Fibroblast of mammary gland (primary cell): ENCODE results near the gene DCD.

Experiments
- DNase-seq: peaks from one replicate; pipeline ENCODE4 v3.0.0-alpha.2; 2010; ENCODE audit warnings: low read depth
- H3K4me3 ChIP-seq: 2 replicates; pipeline ENCODE4 v1.5.1; 2011; ENCODE audit warnings: low read depth, mild to moderate bottlenecking, low read length, moderate library complexity; ENCODE audit not compliant: control insufficient read depth
- TF ChIP-seq, protein P1 (sequence below): conservative IDR thresholded peaks from 2 replicates; pipeline ENCODE4 v1.5.1; 2011; ENCODE audit warnings: low read depth, low read length, inconsistent platforms; ENCODE audit not compliant: control insufficient read depth, insufficient read depth

Gene DCD, protein sequence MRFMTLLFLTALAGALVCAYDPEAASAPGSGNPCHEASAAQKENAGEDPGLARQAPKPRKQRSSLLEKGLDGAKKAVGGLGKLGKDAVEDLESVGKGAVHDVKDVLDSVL

DNA sequence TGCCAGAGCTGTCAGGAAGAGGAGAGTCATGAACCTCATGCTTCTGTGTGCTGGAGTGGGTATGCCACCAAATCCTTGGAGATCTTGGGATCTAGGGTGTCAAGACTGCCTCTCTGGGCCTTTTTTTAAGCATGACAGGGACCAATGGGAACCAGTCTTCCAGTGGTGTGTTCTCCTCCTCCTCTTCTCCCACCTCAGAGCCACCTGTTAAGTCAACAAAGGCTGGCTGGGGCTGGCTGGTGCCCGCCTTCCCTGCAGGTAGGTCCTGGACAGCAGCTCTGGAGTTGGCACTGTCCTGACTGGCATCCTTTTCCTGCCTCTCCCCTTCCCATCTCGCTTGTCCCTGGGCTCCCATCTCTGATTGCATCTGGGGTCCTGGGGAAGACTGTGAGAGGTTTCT, at the start of gene DCD:
Gene DCD, minus strand, starts transcription at position 101 of the 400 bp plus-strand sequence. Its CDS starts 62 bp downstream, at position 39.
- no peak within 1 kb of the TSS for H3K4me3 ChIP-seq
- TF ChIP-seq, protein P1, sequence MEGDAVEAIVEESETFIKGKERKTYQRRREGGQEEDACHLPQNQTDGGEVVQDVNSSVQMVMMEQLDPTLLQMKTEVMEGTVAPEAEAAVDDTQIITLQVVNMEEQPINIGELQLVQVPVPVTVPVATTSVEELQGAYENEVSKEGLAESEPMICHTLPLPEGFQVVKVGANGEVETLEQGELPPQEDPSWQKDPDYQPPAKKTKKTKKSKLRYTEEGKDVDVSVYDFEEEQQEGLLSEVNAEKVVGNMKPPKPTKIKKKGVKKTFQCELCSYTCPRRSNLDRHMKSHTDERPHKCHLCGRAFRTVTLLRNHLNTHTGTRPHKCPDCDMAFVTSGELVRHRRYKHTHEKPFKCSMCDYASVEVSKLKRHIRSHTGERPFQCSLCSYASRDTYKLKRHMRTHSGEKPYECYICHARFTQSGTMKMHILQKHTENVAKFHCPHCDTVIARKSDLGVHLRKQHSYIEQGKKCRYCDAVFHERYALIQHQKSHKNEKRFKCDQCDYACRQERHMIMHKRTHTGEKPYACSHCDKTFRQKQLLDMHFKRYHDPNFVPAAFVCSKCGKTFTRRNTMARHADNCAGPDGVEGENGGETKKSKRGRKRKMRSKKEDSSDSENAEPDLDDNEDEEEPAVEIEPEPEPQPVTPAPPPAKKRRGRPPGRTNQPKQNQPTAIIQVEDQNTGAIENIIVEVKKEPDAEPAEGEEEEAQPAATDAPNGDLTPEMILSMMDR = no peak
- no peak for DNase-seq

DNA sequence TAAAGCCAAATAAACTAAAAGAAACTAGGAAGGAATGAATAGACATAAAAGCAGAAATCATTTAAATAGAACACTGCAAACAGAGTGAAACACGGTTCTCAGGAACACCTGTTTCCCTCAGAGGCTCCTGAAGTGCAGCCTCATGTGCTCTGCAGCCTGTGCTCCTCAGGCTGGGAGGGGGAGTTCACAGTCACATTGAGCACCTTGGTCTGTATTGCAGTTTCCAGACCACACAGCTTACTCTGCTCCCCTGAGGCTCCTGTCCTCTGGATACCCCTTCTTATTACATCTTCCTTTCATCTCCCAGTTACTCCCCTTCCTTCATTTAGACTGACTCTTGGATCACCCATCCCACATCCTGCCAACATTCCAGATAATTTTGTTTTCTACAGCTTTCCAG, 49.7 kb upstream of the DCD start:
- no peak overlapping the region for H3K4me3 ChIP-seq
- TF ChIP-seq, protein P1 = no peak
- no peak for DNase-seq

DNA sequence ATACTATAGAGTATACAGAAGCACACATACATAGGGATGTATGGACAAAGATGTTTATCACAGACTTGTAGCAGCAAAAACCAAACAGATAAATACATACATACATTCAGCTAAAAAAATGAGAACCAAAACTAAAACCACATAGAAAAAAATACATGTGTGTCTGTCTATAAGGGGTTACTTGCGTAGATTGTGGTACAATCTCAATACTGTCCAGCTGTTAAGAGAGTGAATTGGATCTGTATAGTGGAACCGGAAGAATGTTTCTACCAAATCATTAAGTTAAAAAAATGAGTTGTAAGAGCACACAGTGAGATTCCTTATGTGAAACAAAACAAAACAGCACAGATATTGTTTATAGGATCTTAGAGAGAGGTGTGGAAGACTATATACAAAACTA, 44.2 kb upstream of the DCD start:
- no peak overlapping the region for H3K4me3 ChIP-seq
- TF ChIP-seq, protein P1 = no peak
- DNase-seq = no peak

DNA sequence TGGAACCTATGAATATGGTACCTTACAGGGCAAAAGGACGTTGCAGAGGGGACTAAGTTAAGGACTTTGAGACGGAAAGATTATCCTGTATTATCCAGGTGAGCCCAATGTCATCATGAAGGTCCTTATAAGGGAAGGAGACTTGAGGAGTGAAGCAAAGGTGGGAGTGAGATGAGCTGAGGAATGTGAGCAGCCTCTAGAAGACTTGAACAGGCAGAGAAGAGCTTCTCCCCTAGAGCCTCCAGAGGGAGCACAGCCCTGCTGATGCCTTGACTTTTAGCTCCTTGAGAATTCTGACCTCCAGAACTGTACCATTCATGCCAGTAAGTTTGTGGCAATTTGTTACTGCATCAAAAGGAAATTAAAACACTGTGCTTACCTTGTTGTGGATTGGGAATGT, 41.8 kb upstream of the DCD start:
- H3K4me3 ChIP-seq = no peak overlapping the region
- TF ChIP-seq, protein P1 = peak; percentile 27
- DNase-seq = peak; percentile 1

- DNase-seq = no peak
- TF ChIP-seq, protein P1 = no peak
- no peak overlapping the region for H3K4me3 ChIP-seq
Observed at GRCh38 chr12:54689034-54689372, 40.8 kb upstream of the DCD start.

DNA sequence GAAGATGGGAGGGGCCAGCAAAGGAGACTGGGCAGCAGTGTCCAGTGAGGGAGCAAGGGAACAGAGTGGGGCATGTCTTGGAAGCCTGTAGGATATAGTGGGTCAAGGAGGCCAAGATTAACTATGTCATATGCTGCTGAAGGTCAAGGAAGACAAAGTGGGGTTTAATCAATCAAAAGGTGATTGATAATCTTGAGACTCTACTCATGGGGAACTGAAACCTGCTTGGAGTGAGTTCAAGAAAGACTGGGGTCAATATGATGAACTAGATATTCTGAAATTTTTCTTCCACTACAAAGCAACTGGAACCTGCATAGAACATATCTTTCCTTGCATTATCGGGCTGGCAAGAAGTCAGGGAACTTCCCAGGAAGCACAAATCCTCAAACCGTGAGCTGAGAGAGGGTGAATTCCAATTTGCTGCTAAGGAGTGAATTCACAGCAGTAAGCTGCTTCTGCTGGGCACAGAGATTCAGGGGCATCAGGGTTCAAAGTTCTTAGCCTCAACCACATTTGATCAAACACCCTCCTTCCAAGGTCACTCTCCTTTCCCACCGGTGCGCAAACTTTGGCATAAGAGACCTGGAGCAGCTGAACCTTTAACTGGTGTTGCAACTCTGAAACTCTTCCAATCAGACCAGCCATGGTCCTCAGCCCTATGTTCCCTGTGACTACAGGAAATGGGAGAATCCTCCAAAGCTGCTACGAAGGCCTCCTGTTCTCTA, 40.3 kb upstream of the DCD start:
- no peak overlapping the region for H3K4me3 ChIP-seq
- TF ChIP-seq, protein P1 = no peak
- DNase-seq = no peak
